Activated CD8-positive, alpha-beta memory T cell treated with anti-CD3 and anti-CD28 coated beads for 24 hours (primary cell): ENCODE data around the gene PRR35.

Experiments
- DNase-seq: peaks from one replicate; pipeline ENCODE4 v3.0.0-alpha.2; 2020

Gene PRR35

GRCh38 chr16:582218-582613 lies 22.0 kb downstream of the PRR35 start:
- DNase-seq, result no peak

GRCh38 chr16:582614-583331 lies 22.6 kb downstream of the PRR35 start:
- no peak for DNase-seq

- DNase-seq, result no peak
Observed at GRCh38 chr16:583470-583814, 23.2 kb downstream of the PRR35 start.

GRCh38 chr16:583815-584591 lies 23.8 kb downstream of the PRR35 start:
- DNase-seq, result no peak

- no peak for DNase-seq
Observed at GRCh38 chr16:585351-585750, 25.2 kb downstream of the PRR35 start.

- DNase-seq, result no peak
Observed at GRCh38 chr16:586047-586644, 26.0 kb downstream of the PRR35 start.

- no peak for DNase-seq
Observed at GRCh38 chr16:586645-587590, 26.7 kb downstream of the PRR35 start.

- DNase-seq, result peak; percentile 87
Observed at GRCh38 chr16:588639-588888, 28.4 kb downstream of the PRR35 start.

GRCh38 chr16:588889-589657 lies 28.9 kb downstream of the PRR35 start:
- DNase-seq, result peak; percentile 100

GRCh38 chr16:589658-590187 lies 29.5 kb downstream of the PRR35 start, which contains the start of gene RAB40C:
Gene RAB40C, plus strand, starts transcription at chr16:590066. Its CDS starts 226 bp downstream, at chr16:590292.
- peak; percentile 99 for DNase-seq

GRCh38 chr16:590188-590814 lies 30.1 kb downstream of the PRR35 start:
- no peak for DNase-seq

- DNase-seq, result no peak
Observed at GRCh38 chr16:590815-591200, 30.6 kb downstream of the PRR35 start.

GRCh38 chr16:591231-591630 lies 31.0 kb downstream of the PRR35 start:
- DNase-seq, result no peak

- no peak for DNase-seq
Observed at GRCh38 chr16:591892-592517, 31.8 kb downstream of the PRR35 start.

- DNase-seq, result no peak
Observed at GRCh38 chr16:592518-593306, 32.5 kb downstream of the PRR35 start.

GRCh38 chr16:593406-593805 lies 33.2 kb downstream of the PRR35 start:
- DNase-seq, result no peak

- DNase-seq, result no peak
Observed at GRCh38 chr16:593807-594206, 33.6 kb downstream of the PRR35 start.

GRCh38 chr16:595094-595528 lies 34.9 kb downstream of the PRR35 start:
- DNase-seq, result no peak

GRCh38 chr16:595942-596735 lies 35.9 kb downstream of the PRR35 start:
- no peak for DNase-seq

GRCh38 chr16:596736-597060 lies 36.5 kb downstream of the PRR35 start:
- DNase-seq, result no peak
